ENCODE results near the gene OR4D1.
A peak's percentile ranks its signal among the peaks of the same experiment; 100 is the strongest.
"Not testable (repeated sequence)": the region's sequence is repeated elsewhere in the genome, so short reads cannot be mapped to it uniquely, and the experiment has no call there.

The OR4D1 gene

DNA sequence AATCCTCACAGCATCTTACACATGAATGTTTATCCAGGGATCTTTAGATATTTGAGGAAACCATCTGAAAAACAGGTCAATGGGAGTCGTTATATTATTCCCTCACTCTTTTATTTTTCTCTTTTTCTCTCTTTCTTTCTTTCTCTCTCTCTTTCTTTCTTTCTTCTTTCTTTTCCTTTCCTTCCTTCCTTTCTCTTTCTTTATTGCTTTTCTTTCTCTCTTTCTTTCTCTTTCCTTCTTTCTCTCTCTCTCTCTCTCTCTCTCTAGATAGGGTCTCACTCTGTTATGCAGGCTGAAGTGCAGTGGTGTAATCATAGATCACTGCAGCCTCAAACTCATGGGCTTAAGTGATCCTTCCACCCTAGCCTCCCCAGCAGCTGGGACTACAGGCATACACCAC lies 20.3 kb upstream of the OR4D1 start:
- no peak overlapping the region for H3K4me3 ChIP-seq (ENCODE audit: low read length)
- no peak for TF ChIP-seq CTCF (IDR thresholded peaks at IDR 0.05; ENCODE audit: insufficient read depth, low read depth, low read length, missing control alignments)
- no peak for DNase-seq (ENCODE audit: low read depth)

DNA sequence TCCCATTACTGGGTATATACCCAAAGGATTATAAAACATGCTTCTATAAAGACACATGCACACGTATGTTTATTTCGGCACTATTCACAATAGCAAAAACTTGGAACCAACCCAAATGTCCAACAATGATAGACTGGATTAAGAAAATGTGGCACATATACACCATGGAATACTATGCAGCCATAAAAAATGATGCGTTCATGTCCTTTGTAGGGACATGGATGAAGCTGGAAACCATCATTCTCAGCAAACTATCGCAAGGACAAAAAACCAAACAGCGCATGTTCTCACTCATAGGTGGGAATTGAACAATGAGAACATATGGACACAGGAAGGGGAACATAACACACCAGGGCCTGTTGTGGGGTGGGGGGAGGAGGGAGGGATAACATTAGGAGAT lies 15.5 kb upstream of the OR4D1 start:
- not testable (repeated sequence) for DNase-seq (ENCODE audit: low read depth)

GRCh38 chr17:58136669-58137279 lies 11.4 kb upstream of the OR4D1 start:
- H3K4me3 ChIP-seq (ENCODE audit: low read length) = no peak overlapping the region
- peak; percentile 37 for DNase-seq (ENCODE audit: low read depth)
- TF ChIP-seq CTCF (IDR thresholded peaks at IDR 0.05; ENCODE audit: insufficient read depth, low read depth, low read length, missing control alignments) = peak; percentile 56

More for the DNA sequence above, 15.5 kb upstream of the OR4D1 start:
- H3K4me3 ChIP-seq (ENCODE audit: low read length) = not testable (repeated sequence)

- no peak overlapping the region for H3K4me3 ChIP-seq (ENCODE audit: low read length)
- no peak for DNase-seq (ENCODE audit: low read depth)
- no peak for TF ChIP-seq CTCF (IDR thresholded peaks at IDR 0.05; ENCODE audit: insufficient read depth, low read depth, low read length, missing control alignments)
Observed at GRCh38 chr17:58141505-58141904, 6.7 kb upstream of the OR4D1 start.

- not testable (repeated sequence) for DNase-seq (ENCODE audit: low read depth); H3K4me3 ChIP-seq (ENCODE audit: low read length)
Observed at GRCh38 chr17:58143335-58143734, 4.8 kb upstream of the OR4D1 start.

DNA sequence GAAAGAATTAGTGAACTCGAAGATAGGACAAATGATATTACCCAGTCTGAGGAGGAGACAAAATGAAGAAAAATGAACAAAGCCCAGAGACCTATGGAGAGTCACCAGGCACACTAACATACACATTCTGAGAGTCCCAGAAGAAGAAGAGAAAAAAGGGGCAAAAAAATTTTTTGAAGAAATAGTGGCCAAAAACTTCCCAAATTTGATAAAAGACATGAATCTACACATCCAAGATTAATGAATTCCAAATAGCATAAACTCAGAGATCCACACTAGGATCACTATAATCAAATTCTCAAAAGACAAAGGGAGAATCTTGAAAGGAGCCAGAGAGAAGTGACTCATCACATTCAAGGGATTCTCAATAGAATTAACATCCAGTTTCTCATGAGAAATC lies 3.4 kb upstream of the OR4D1 start:
- no peak overlapping the region for H3K4me3 ChIP-seq (ENCODE audit: low read length)
- no peak for TF ChIP-seq CTCF (IDR thresholded peaks at IDR 0.05; ENCODE audit: insufficient read depth, low read depth, low read length, missing control alignments)
- DNase-seq (ENCODE audit: low read depth) = no peak

DNA sequence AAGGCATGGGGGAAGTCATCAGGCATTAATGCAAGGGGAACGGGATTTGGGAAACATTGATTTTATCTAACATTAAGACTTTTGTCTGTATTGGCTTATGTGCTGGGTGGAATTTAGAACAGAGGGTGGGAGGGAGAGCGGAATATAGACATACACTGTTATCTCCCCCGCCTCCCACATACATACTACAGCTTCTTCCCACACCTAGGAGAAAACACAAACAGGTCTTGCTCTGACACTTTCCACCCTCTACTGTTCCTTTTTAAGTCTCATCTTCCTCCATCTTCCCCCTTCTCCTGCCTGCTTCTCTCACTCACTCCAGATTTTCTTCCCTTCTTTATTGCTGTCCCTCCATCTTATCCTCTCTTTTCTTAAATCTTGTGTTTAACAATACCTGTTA lies 425 bp downstream of the OR4D1 start:
- no peak overlapping the region for H3K4me3 ChIP-seq (ENCODE audit: low read length)
- no peak for TF ChIP-seq CTCF (IDR thresholded peaks at IDR 0.05; ENCODE audit: insufficient read depth, low read depth, low read length, missing control alignments)
- no peak for DNase-seq (ENCODE audit: low read depth)

- no peak overlapping the region for H3K4me3 ChIP-seq (ENCODE audit: low read length)
- DNase-seq (ENCODE audit: low read depth) = no peak
- TF ChIP-seq CTCF (IDR thresholded peaks at IDR 0.05; ENCODE audit: insufficient read depth, low read depth, low read length, missing control alignments) = no peak
Observed at GRCh38 chr17:58150394-58150793, 2.2 kb downstream of the OR4D1 start.

Measured in epithelial cell of esophagus (primary cell).